ENCODE data around the gene RRAS2. TPM values are rescaled to one million over a fixed set of nuclear protein-coding genes. Genes with fewer than 3 reads are reported as not detected.

Gene RRAS2
- total and polyA plus RNA-seq, 2 donors (not counting 3 experiments of a cell fraction or from before 2014, with no cell fraction given) = 30.1 to 80.5 TPM

- Histone ChIP-seq H3K79me2 (ENCODE audit: control insufficient read depth, insufficient read depth, low read length) (no peaks in the 10 kb centered on the region), H3K36me3 (ENCODE audit: control insufficient read depth in 2 of 2, extremely low read depth in 1 of 2, insufficient read depth in 2 of 2, low read length in 2 of 2) (no peaks in the 10 kb centered on the region), H2AFZ (ENCODE audit: low read depth, low read length) (no peak overlapping the region), H3K4me2 (ENCODE audit: insufficient read depth, low read length) (no peak overlapping the region), H3K9ac (replicated peaks; ENCODE audit: extremely low read depth, insufficient read depth, low read length) (no peak overlapping the region), H3K4me3 (replicated peaks in 1 of 3; ENCODE audit: insufficient read depth in 1 of 3, low read depth in 1 of 3, low read length in 3 of 3) (no peak overlapping the region), H3K4me1 (ENCODE audit: control insufficient read depth, extremely low read depth, insufficient read depth, low read length) (no peaks in the 10 kb centered on the region), H4K20me1 (replicated peaks; ENCODE audit: control insufficient read depth, extremely low read depth, insufficient read depth, low read length) (no peaks in the 10 kb centered on the region), H3K9me3 (replicated peaks; ENCODE audit: control insufficient read depth, insufficient read depth, low read length) (no peaks in the 10 kb centered on the region), H3K27me3 (ENCODE audit: control insufficient read depth in 2 of 2, insufficient read depth in 2 of 2, low read length in 2 of 2) (peaks cover 4 to 7% of the 10 kb centered on the region in 2 experiments), H3K9me1 (replicated peaks; ENCODE audit: control insufficient read depth, extremely low read depth, insufficient read depth, low read length) (no peaks in the 10 kb centered on the region), H3K27ac (ENCODE audit: insufficient read depth, low read depth, low read length) (no peak overlapping the region)
- dilution Hi-C loops (cut with MboI; ENCODE audit: extremely low pct_ligation_motif_present, low sequenced_read_pairs) = no loop called here
- no peak for FAIRE-seq
- intact Hi-C loops (cut with micrococcal nuclease) = no loop called here
- ChIA-PET CTCF (no interaction called here), POLR2A (no interaction called here)
- TF ChIP-seq MYC (IDR thresholded peaks at IDR 0.05; ENCODE audit: low read depth, low read length) = no peak
- TF ChIP-seq, protein P1, sequence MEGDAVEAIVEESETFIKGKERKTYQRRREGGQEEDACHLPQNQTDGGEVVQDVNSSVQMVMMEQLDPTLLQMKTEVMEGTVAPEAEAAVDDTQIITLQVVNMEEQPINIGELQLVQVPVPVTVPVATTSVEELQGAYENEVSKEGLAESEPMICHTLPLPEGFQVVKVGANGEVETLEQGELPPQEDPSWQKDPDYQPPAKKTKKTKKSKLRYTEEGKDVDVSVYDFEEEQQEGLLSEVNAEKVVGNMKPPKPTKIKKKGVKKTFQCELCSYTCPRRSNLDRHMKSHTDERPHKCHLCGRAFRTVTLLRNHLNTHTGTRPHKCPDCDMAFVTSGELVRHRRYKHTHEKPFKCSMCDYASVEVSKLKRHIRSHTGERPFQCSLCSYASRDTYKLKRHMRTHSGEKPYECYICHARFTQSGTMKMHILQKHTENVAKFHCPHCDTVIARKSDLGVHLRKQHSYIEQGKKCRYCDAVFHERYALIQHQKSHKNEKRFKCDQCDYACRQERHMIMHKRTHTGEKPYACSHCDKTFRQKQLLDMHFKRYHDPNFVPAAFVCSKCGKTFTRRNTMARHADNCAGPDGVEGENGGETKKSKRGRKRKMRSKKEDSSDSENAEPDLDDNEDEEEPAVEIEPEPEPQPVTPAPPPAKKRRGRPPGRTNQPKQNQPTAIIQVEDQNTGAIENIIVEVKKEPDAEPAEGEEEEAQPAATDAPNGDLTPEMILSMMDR (IDR thresholded peaks at IDR 0.05; ENCODE audit: extremely low read depth in 1 of 2, insufficient read depth in 1 of 2, low read depth in 1 of 2, low read length in 2 of 2) = no peak
- no peak for TF ChIP-seq POLR2AphosphoS5 (IDR thresholded peaks at IDR 0.05; ENCODE audit: insufficient read depth, low read depth, low read length)
- no peak for TF ChIP-seq GATA2 (IDR thresholded peaks at IDR 0.05; ENCODE audit: insufficient read depth, insufficient read length, low read depth, low read length)
- no peak for TF ChIP-seq MAX (IDR thresholded peaks at IDR 0.05; ENCODE audit: insufficient read depth, insufficient read length)
- no peak for DNase-seq (ENCODE audit: low read depth, low spot score)
- BruUV-seq (replicated peaks) = no TSS peak
These were observed 123.3 kb downstream of the RRAS2 start for GRCh38 chr11:14235701-14236100.

DNA sequence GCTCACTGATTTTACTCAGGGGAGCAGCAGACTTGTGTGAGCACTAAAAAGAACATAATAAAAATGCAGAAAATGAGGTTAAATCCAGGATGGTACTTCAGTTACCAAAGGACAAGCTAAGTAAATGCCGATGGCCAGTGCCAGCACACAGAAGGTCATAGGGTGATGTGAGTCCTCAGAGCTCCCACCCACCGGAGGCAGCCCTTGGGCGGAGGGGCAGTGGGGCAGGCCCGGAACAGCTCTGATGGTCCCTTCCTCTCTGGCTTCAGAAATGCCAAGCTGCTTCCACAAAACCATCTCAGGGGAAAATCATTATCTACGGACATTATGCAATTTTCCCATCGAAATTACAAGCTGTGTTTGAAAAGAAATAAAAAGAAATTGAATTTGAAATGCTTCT, 124.5 kb downstream of the RRAS2 start:
- Histone ChIP-seq H3K27me3 (ENCODE audit: control insufficient read depth in 2 of 2, insufficient read depth in 2 of 2, low read length in 2 of 2) (peaks cover 4 to 13% of the 10 kb centered on the region in 2 experiments), H3K9me1 (replicated peaks; ENCODE audit: control insufficient read depth, extremely low read depth, insufficient read depth, low read length) (no peaks in the 10 kb centered on the region), H3K4me1 (ENCODE audit: control insufficient read depth, extremely low read depth, insufficient read depth, low read length) (no peaks in the 10 kb centered on the region), H3K9me3 (replicated peaks; ENCODE audit: control insufficient read depth, insufficient read depth, low read length) (no peaks in the 10 kb centered on the region), H2AFZ (ENCODE audit: low read depth, low read length) (no peak overlapping the region), H3K36me3 (ENCODE audit: control insufficient read depth in 2 of 2, extremely low read depth in 1 of 2, insufficient read depth in 2 of 2, low read length in 2 of 2) (no peaks in the 10 kb centered on the region), H3K9ac (replicated peaks; ENCODE audit: extremely low read depth, insufficient read depth, low read length) (no peak overlapping the region), H3K4me2 (ENCODE audit: insufficient read depth, low read length) (no peak overlapping the region), H3K4me3 (replicated peaks in 1 of 3; ENCODE audit: insufficient read depth in 1 of 3, low read depth in 1 of 3, low read length in 3 of 3) (no peak overlapping the region), H4K20me1 (replicated peaks; ENCODE audit: control insufficient read depth, extremely low read depth, insufficient read depth, low read length) (no peaks in the 10 kb centered on the region), H3K79me2 (ENCODE audit: control insufficient read depth, insufficient read depth, low read length) (no peaks in the 10 kb centered on the region), H3K27ac (ENCODE audit: insufficient read depth, low read depth, low read length) (no peak overlapping the region)
- intact Hi-C loops (cut with micrococcal nuclease) (no loop called here), dilution Hi-C loops (cut with MboI; ENCODE audit: extremely low pct_ligation_motif_present, low sequenced_read_pairs) (no loop called here)
- DNase-seq (ENCODE audit: low read depth, low spot score) (no peak), FAIRE-seq (no peak)
- TF ChIP-seq JUN (IDR thresholded peaks at IDR 0.05; ENCODE audit: borderline replicate concordance, insufficient read depth, insufficient read length, low read depth) (no peak), POLR2AphosphoS5 (IDR thresholded peaks at IDR 0.05; ENCODE audit: insufficient read depth, low read depth, low read length) (no peak), MYC (IDR thresholded peaks at IDR 0.05; ENCODE audit: low read depth, low read length) (no peak), POLR2A (IDR thresholded peaks at IDR 0.05; ENCODE audit: low read depth, low read length) (no peak)
- no TSS peak for BruUV-seq (replicated peaks)
- CTCF ChIA-PET = interaction anchor here (0.6 kb wide), 1 partner anchor 462 kb away, joined by 3 read pairs; no protein-coding TSS in a partner anchor
- POLR2A ChIA-PET = no interaction called here

Measured in endothelial cell of umbilical vein (primary cell).